GM12865 (cell line): ENCODE data around the gene PSME3IP1.

Source experiments
- DNase-seq: peaks from one replicate; pipeline ENCODE4 v3.0.0; 2010; ENCODE audit warnings: low read depth
- H3K4me3 ChIP-seq: 2 replicates; pipeline ENCODE4 v1.5.1; 2011; ENCODE audit warnings: mild to moderate bottlenecking, low read depth, low read length, control low read depth
- TF ChIP-seq, protein P1 (sequence below): IDR thresholded peaks from 2 replicates; pipeline ENCODE4 v1.5.1; 2011; ENCODE audit warnings: low read length, control low read depth, low read depth, inconsistent platforms; ENCODE audit not compliant: insufficient read depth; ENCODE audit errors: missing control alignments

Gene PSME3IP1

DNA sequence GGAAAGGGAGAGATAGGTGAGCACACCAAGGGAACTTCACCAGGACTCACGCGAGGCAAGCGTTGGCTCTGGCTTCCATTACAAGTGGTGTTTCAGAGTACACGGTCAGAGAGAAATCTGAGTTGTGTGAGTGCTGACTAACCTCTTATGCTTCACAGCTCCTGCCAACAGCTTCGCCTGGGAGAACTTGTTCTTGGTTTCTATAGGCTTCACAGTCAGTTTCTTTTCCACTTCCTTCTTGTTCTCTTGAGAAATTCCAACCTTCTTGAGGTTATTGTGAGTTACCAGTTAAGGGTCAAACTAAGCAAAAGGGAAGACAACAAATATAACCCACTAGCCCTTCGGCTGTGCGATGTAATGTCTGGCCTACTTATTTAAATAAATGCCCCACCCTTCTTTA, 18.9 kb downstream of the PSME3IP1 start:
- peak; percentile 61 for DNase-seq
- no peak overlapping the region for H3K4me3 ChIP-seq
- TF ChIP-seq, protein P1, sequence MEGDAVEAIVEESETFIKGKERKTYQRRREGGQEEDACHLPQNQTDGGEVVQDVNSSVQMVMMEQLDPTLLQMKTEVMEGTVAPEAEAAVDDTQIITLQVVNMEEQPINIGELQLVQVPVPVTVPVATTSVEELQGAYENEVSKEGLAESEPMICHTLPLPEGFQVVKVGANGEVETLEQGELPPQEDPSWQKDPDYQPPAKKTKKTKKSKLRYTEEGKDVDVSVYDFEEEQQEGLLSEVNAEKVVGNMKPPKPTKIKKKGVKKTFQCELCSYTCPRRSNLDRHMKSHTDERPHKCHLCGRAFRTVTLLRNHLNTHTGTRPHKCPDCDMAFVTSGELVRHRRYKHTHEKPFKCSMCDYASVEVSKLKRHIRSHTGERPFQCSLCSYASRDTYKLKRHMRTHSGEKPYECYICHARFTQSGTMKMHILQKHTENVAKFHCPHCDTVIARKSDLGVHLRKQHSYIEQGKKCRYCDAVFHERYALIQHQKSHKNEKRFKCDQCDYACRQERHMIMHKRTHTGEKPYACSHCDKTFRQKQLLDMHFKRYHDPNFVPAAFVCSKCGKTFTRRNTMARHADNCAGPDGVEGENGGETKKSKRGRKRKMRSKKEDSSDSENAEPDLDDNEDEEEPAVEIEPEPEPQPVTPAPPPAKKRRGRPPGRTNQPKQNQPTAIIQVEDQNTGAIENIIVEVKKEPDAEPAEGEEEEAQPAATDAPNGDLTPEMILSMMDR = no peak

DNA sequence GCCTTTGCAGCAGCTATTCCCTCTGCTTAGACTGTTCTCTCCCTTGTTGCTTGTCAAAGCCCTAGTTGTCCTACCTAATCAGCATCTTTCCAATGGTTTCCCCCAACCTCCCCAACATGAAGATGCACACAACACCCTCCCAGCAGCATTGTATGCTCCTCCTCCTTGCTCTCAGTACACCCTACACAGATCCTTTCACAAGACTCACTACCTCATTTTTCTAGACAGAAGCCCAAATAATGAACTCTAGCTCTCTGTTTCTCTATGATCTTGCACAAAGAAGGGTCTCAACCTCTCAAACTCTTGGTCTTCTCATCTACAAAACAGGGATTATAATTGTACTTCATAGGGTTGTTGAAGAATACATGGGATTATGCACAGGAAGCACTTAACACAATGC, 19.4 kb downstream of the PSME3IP1 start:
- no peak for DNase-seq
- TF ChIP-seq, protein P1 = no peak
- no peak overlapping the region for H3K4me3 ChIP-seq

- no peak for DNase-seq
- TF ChIP-seq, protein P1 = no peak
- no peak overlapping the region for H3K4me3 ChIP-seq
These were observed 19.9 kb downstream of the PSME3IP1 start for GRCh38 chr16:57165938-57166337.

- TF ChIP-seq, protein P1 = no peak
- no peak overlapping the region for H3K4me3 ChIP-seq
- DNase-seq = no peak
These were observed 20.4 kb downstream of the PSME3IP1 start for GRCh38 chr16:57165483-57165882.

GRCh38 chr16:57163842-57164241, 22.0 kb downstream of the PSME3IP1 start:
- TF ChIP-seq, protein P1 = no peak
- no peak for DNase-seq
- H3K4me3 ChIP-seq = no peak overlapping the region

DNA sequence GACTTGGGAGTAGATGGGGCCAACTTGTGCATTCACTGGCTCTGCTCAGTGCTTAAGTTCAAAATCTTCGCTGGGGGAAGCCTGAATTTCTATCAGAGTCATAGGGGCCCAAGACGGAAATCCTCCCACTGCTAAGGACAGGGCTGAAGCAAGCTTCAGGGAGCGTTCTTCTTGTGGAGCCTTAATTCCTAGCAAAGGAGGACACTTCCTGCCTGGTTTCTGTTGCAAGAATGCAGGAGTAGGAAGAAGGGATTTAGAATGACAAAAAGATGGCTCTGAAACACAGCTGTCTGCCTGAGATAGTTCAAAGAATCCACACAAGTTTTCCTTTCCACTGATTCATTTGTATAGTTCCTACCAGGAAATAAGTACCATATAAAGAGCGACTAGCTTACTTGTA, 26.4 kb downstream of the PSME3IP1 start:
- no peak for DNase-seq
- no peak overlapping the region for H3K4me3 ChIP-seq
- TF ChIP-seq, protein P1 = no peak

DNA sequence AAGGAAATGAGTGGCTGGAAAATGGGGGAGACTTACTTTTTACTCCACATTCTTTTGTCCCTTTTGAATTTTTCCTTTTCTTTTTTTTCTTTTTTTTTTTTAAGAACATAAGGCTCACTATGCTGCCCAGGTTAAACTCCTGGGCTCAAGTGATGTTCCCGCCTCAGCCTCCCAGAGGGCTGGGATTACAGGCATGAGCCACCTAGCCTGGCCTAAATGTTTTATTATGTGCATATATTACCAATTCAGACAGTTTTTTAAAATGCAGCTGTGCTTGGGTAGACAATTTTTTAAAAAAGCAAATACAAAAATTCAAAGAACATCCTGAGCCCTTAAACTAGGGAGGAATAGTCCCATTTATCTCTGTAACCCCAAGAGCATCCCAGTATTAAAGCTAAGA, 28.3 kb downstream of the PSME3IP1 start:
- TF ChIP-seq, protein P1 = no peak
- no peak for DNase-seq
- no peak overlapping the region for H3K4me3 ChIP-seq
